Caco-2 (cell line): ENCODE data around the gene MAFF. TPM values are rescaled to one million over a fixed set of nuclear protein-coding genes. Genes with fewer than 3 reads are reported as not detected.

Source experiments
- BruUV-seq: library from RNA; stranded (reverse); fragments of 400-500 nt; replicated peaks from 2 replicates; lab custom pipeline; 2021; lab: Mats Ljungman, UMichigan
- CTCF ChIA-PET: fragments of 300-600 bp; sonication (Branson Sonifier 250); formaldehyde crosslinking; loops from one replicate; lab custom pipeline; 2022; ENCODE audit warnings: antibody characterized with exemption; lab: Charles Lee
- POLR2A ChIA-PET: fragments of 300-600 bp; sonication (Branson Sonifier 250); formaldehyde crosslinking; loops from one replicate; lab custom pipeline; 2022; ENCODE audit warnings: antibody characterized with exemption; lab: Charles Lee
- DNase-seq, 2 experiments: peaks; one replicate each; pipeline versions ENCODE4 v3.0.0 to v3.0.0-alpha.2; 2020 to 2022
- H3K27me3 ChIP-seq: replicated peaks from 2 replicates; pipeline ENCODE4 v1.6.0; 2011; ENCODE audit warnings: low read length; ENCODE audit not compliant: control insufficient read depth, insufficient read depth
- H3K36me3 ChIP-seq: 2 replicates; pipeline ENCODE4 v1.5.1; 2011; ENCODE audit warnings: low read length; ENCODE audit not compliant: control insufficient read depth, insufficient read depth
- H3K4me1 ChIP-seq: fragments of 250-450 bp; sonication (Bioruptor Pico); 2 replicates; pipeline ENCODE4 v1.5.1; 2020; ENCODE audit warnings: mild to moderate bottlenecking
- H3K4me3 ChIP-seq: 2 replicates; pipeline ENCODE4 v1.5.1; 2011; ENCODE audit warnings: low read depth, mild to moderate bottlenecking, control low read depth, low read length
- H3K9me3 ChIP-seq: fragments of 250-450 bp; sonication (Bioruptor Pico); 2 replicates; pipeline ENCODE4 v1.5.1; 2020; ENCODE audit warnings: mild to moderate bottlenecking, moderate library complexity
- H3K27ac Mint-ChIP-seq: one replicate; pipeline ENCODE4 v1.8.0; 2022; ENCODE audit warnings: mixed read lengths; ENCODE audit not compliant: unreplicated experiment
- H3K27me3 Mint-ChIP-seq: one replicate; pipeline ENCODE4 v1.8.0; 2022; ENCODE audit warnings: mixed read lengths; ENCODE audit not compliant: insufficient read depth, unreplicated experiment
- H3K36me3 Mint-ChIP-seq: one replicate; pipeline ENCODE4 v1.8.0; 2022; ENCODE audit warnings: mild to moderate bottlenecking, mixed read lengths; ENCODE audit not compliant: insufficient read depth, unreplicated experiment
- H3K4me1 Mint-ChIP-seq: one replicate; pipeline ENCODE4 v1.8.0; 2022; ENCODE audit warnings: low read depth, mixed read lengths; ENCODE audit not compliant: unreplicated experiment
- H3K4me3 Mint-ChIP-seq: one replicate; pipeline ENCODE4 v1.8.0; 2022; ENCODE audit warnings: mild to moderate bottlenecking, moderate library complexity, mixed read lengths; ENCODE audit not compliant: unreplicated experiment
- H3K9me3 Mint-ChIP-seq: one replicate; pipeline ENCODE4 v1.8.0; 2022; ENCODE audit warnings: mixed read lengths; ENCODE audit not compliant: unreplicated experiment
- intact Hi-C: fragments of 100-400 bp; cut with micrococcal nuclease; formaldehyde crosslinking; loops from one replicate; pipeline ENCODE4 v1.10.0; 2022; ENCODE audit not compliant: unreplicated experiment
- total RNA-seq: library from RNA; stranded (reverse); gene quantifications from 2 replicates; pipeline ENCODE4 v1.2.3, GENCODE V29; 2022
- TF ChIP-seq, protein P1 (sequence below), 2 experiments: fragments of 200-600 bp in 1 of 2; IDR thresholded peaks; 1 replicate in 1 of 2; 2 replicates in 1 of 2; pipeline versions ENCODE4 v1.5.1 to v1.8.0; 2011 to 2022; ENCODE audit warnings: antibody characterized with exemption in 1 of 2, control low read depth in 1 of 2, inconsistent platforms in 1 of 2, low read depth in 1 of 2, low read length in 1 of 2, mild to moderate bottlenecking in 1 of 2, moderate library complexity in 1 of 2; ENCODE audit not compliant: insufficient read depth in 1 of 2, severe bottlenecking in 1 of 2, unreplicated experiment in 1 of 2

The MAFF gene
- total RNA-seq, 1 experiment from 2014 or later = 6.8 TPM

DNA sequence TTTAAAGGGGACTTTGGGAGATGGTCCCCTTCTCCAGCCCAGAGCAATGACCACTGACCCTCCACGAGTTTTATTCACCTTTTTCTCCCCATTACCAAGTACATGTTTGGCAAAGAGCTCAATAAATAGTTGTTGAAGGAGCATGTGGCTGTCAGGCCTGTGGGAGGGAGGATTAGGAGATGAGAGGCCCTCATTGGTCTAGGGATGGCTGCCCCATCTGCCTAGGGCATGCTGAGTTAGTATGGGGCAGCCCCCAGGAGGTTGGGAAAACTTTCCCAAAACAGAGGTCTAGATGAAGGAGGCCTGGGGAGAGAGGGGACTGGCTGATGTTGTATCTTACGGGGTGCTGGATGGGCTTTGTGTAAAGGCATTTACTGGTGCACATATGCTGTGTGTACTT, 10.6 kb downstream of the MAFF start:
- Histone ChIP-seq H3K27me3 (no peaks in the 10 kb centered on the region), H3K4me1 (no peaks in the 10 kb centered on the region), H3K4me3 (no peak overlapping the region), H3K36me3 (0 out of 2 replicates have a peak, but pooled peaks cover 1% of the 10 kb centered on the region), H3K9me3 (no peaks in the 10 kb centered on the region)
- Mint-ChIP-seq H3K36me3 (peaks cover 23% of the 10 kb centered on the region), H3K9me3 (no peaks in the 10 kb centered on the region), H3K27ac (no peak overlapping the region), H3K4me3 (no peak overlapping the region), H3K4me1 (no peaks in the 10 kb centered on the region), H3K27me3 (no peaks in the 10 kb centered on the region)
- intact Hi-C loops = loop anchor here (10.0 kb wide), 1 partner anchor 98 kb away; the partner anchor contains the start of gene BAIAP2L2
- BruUV-seq = no TSS peak
- DNase-seq = no peak
- TF ChIP-seq, protein P1, sequence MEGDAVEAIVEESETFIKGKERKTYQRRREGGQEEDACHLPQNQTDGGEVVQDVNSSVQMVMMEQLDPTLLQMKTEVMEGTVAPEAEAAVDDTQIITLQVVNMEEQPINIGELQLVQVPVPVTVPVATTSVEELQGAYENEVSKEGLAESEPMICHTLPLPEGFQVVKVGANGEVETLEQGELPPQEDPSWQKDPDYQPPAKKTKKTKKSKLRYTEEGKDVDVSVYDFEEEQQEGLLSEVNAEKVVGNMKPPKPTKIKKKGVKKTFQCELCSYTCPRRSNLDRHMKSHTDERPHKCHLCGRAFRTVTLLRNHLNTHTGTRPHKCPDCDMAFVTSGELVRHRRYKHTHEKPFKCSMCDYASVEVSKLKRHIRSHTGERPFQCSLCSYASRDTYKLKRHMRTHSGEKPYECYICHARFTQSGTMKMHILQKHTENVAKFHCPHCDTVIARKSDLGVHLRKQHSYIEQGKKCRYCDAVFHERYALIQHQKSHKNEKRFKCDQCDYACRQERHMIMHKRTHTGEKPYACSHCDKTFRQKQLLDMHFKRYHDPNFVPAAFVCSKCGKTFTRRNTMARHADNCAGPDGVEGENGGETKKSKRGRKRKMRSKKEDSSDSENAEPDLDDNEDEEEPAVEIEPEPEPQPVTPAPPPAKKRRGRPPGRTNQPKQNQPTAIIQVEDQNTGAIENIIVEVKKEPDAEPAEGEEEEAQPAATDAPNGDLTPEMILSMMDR (IDR thresholded peaks at IDR 0.05; ENCODE audit: insufficient read depth in 1 of 2, low read depth in 1 of 2, low read length in 1 of 2, severe bottlenecking in 1 of 2, unreplicated experiment in 1 of 2) = no peak
- POLR2A ChIA-PET = no interaction called here
- CTCF ChIA-PET = interaction anchor here (0.6 kb wide), 1 partner anchor 85 kb away, joined by 3 read pairs; no protein-coding TSS in a partner anchor

- no peak overlapping the region for H3K4me3 Mint-ChIP-seq
- TF ChIP-seq, protein P1 (IDR thresholded peaks at IDR 0.05; ENCODE audit: insufficient read depth in 1 of 2, low read depth in 1 of 2, low read length in 1 of 2, severe bottlenecking in 1 of 2, unreplicated experiment in 1 of 2) = no peak
- H3K27me3 Mint-ChIP-seq = no peaks in the 10 kb centered on the region
- no peaks in the 10 kb centered on the region for H3K9me3 Mint-ChIP-seq
- BruUV-seq = no TSS peak
- H3K9me3 ChIP-seq = no peaks in the 10 kb centered on the region
- H3K4me1 ChIP-seq = peaks cover 7% of the 10 kb centered on the region
- 0 out of 2 replicates have a peak, but pooled peaks cover 1% of the 10 kb centered on the region for H3K36me3 ChIP-seq
- no peaks in the 10 kb centered on the region for H3K27me3 ChIP-seq
- H3K27ac Mint-ChIP-seq = no peak overlapping the region
- peaks cover 30% of the 10 kb centered on the region for H3K36me3 Mint-ChIP-seq
- CTCF ChIA-PET = no interaction called here
- POLR2A ChIA-PET = no interaction called here
- no peak for DNase-seq
- H3K4me1 Mint-ChIP-seq = no peaks in the 10 kb centered on the region
- H3K4me3 ChIP-seq = no peak overlapping the region
- intact Hi-C loops = loop anchor here (10.0 kb wide), 1 partner anchor 99 kb away; the partner anchor contains the start of gene BAIAP2L2
These were observed 11.7 kb downstream of the MAFF start for GRCh38 chr22:38213319-38213989.

- CTCF ChIA-PET = no interaction called here
- POLR2A ChIA-PET = no interaction called here
- H3K4me1 ChIP-seq = peaks cover 12% of the 10 kb centered on the region
- TF ChIP-seq, protein P1 (IDR thresholded peaks at IDR 0.05; ENCODE audit: insufficient read depth in 1 of 2, low read depth in 1 of 2, low read length in 1 of 2, severe bottlenecking in 1 of 2, unreplicated experiment in 1 of 2) = no peak
- no peak for DNase-seq
- Mint-ChIP-seq H3K27me3 (no peaks in the 10 kb centered on the region), H3K9me3 (no peaks in the 10 kb centered on the region), H3K36me3 (peaks cover 35% of the 10 kb centered on the region), H3K4me1 (no peaks in the 10 kb centered on the region), H3K4me3 (no peak overlapping the region), H3K27ac (no peak overlapping the region)
- H3K4me3 ChIP-seq = no peak overlapping the region
- H3K9me3 ChIP-seq = no peaks in the 10 kb centered on the region
- 0 out of 2 replicates have a peak, but pooled peaks cover 1% of the 10 kb centered on the region for H3K36me3 ChIP-seq
- intact Hi-C loops = loop anchor here (10.0 kb wide), 1 partner anchor 99 kb away; the partner anchor contains the start of gene BAIAP2L2
- no peaks in the 10 kb centered on the region for H3K27me3 ChIP-seq
- no TSS peak for BruUV-seq
These were observed 12.2 kb downstream of the MAFF start for GRCh38 chr22:38213990-38214301.
